ENCODE measurements around the gene RILPL1.
A peak's percentile ranks its signal among the peaks of the same experiment; 100 is the strongest.
"Not testable (repeated sequence)": the region's sequence is repeated elsewhere in the genome, so short reads cannot be mapped to it uniquely, and the experiment has no call there.

The RILPL1 gene

DNA sequence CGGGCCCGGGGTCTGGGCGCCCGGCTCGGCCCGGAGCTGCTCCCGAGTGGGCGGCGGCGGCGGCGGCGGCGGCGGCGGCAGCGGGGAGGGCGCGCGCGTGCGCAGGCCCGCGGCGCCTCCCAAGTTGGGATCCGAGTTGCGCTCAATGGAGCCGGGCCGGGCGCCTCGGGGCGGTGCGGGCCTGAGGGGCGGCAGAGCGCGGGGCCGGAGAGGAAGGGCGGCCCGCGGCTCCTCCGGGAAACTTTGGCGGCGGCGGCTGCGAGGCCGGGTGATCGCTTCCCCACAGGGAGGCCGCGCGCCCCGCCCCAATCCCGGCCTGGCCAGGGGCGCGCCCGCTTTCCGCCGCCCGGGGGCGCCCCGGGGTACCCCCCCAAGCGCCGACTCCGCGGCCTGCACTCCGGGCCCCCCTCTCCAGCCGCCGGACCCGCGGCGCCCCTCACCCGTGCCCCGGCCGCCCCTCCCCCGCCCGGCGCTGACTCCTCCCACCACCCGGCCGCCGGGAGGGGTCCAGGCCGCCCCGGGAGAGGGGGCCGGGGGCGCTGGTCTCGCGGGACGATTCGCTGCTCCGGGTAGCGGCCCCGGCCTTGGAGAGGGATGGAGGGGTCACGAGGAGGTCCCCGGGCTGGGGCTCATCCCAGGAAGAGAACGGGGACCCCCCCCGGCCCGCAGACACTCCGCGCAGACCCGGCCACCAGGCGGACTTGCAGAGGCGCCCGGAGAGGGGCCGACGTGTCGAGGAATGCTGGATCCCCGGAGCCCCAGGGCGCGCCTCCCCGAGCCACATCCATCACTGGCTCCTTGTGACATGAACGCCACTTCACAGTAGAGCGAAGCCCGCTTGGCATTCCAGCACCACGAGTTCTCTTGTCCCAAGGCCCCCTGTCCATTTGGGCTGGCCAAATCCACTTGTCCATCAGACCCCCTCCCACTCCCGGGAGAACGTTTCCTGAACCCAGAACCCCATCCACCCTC is at the start of gene RILPL1:
Gene RILPL1, minus strand, starts transcription at position 48 of the 972 bp plus-strand sequence. CDS start 237 bp downstream, outside the sequence.
- DNase-seq (ENCODE audit: low spot score) = peak; percentile 60

- no peak for DNase-seq (ENCODE audit: low spot score)
Measured at GRCh38 chr12:123580772-123581171, 47.3 kb upstream of the RILPL1 start.

DNA sequence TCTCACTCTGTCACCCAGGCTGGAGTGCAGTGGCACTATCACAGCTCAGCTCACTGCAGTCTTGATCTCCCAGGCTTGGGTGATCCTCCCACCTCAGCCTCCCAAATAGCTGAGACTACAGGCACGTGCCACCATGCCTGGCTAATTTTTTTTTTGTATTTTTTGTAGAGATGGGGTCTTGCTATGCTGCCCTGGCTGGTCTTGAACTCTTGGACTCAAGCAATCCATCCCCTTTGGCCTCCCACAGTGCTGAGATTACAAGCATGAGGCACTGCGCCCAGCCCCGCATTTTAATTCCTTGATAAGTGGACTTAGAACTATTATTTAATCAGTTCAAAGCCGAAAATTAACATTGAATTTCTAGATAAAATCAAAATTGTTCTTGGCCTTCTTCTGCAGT is 45.3 kb upstream of the RILPL1 start:
- not testable (repeated sequence) for DNase-seq (ENCODE audit: low spot score)

GRCh38 chr12:123578243-123578642 is 44.7 kb upstream of the RILPL1 start:
- no peak for DNase-seq (ENCODE audit: low spot score)

- no peak for DNase-seq (ENCODE audit: low spot score)
Measured at GRCh38 chr12:123576611-123577010, 43.1 kb upstream of the RILPL1 start.

DNA sequence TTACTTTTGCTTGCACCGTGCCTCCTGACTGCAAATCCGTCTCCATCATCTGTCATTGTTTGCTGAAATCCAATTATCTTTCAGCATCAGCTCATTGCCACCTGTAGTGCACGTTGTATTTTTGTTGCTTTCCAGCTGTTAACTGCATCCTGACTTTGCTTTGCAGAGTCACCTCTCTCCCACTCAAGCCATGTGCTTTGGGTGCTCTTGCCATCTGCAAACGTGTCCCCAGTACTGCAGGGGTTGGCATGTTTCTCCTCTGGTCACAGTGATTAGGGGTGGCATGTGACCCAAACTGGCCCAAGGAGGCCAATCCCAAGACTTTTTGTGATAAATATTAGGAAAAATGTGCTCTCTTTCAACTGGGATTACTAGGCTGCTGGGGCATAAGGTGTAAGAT is 40.4 kb upstream of the RILPL1 start:
- DNase-seq (ENCODE audit: low spot score) = no peak

GRCh38 chr12:123572391-123572790 is 38.9 kb upstream of the RILPL1 start:
- DNase-seq (ENCODE audit: low spot score) = no peak

DNA sequence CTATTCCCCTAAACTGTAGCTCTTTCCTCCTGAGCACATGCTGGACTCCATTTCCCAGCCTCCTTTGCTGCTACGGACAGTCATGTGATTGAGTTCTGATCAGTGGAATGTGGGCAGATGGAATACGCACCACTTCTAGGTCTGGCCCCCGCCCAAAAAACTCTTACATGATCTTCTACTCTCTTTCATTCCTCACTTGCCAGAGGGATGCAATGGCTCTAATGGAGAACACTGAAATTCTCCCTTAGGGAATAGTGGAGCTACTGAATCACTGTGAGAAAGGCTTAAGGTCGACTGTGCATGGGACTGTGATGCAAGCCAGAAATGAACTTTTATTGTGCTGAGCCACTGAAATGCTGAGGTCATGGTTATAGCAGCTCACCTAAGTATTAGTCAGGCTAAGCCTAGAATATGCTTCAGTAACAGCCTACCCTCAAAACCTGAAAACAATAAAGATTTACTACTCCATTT is 37.9 kb upstream of the RILPL1 start:
- peak; percentile 43 for DNase-seq (ENCODE audit: low spot score)

- DNase-seq (ENCODE audit: low spot score) = no peak
Measured at GRCh38 chr12:123559468-123559867, 25.9 kb upstream of the RILPL1 start.

DNA sequence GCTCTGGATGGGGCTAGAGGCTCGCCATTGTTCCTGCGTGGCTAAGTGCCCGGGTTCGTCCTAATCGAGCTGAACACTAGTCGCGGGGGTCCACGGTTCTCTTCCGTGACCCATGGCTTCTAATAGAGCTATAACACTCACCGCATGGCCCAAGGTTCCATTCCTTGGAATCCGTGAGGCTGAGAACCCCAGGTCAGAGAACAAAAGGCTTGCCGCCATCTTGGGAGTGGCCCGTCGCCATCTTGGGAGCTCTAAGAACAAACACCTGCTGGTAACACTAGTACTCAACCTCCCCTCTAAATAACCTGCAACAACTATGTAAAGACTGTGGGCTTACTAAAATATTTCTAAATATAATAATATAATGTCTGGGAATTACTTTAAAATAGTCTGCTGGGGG is 25.0 kb upstream of the RILPL1 start:
- not testable (repeated sequence) for DNase-seq (ENCODE audit: low spot score)

DNA sequence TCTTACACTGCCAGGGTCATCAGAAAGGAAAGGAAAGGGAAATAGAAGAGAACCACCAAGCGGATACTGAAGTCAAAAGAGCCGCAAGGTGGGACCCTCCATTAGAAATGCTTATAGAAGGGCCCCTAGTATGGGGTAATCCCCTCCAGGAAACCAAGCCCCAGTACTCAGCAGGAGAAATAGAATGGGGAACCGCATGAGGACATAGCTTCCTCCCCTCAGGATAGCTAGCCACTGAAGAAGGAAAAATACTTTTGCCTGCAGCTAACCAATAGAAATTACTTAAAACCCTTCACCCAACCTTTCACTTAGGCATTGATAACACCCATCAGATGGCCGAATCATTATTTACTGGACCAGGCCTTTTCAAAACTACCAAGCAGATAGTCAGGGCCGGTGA is 21.3 kb upstream of the RILPL1 start:
- not testable (repeated sequence) for DNase-seq (ENCODE audit: low spot score)

- DNase-seq (ENCODE audit: low spot score) = not testable (repeated sequence)
Measured at GRCh38 chr12:123554136-123554535, 20.6 kb upstream of the RILPL1 start.

DNA sequence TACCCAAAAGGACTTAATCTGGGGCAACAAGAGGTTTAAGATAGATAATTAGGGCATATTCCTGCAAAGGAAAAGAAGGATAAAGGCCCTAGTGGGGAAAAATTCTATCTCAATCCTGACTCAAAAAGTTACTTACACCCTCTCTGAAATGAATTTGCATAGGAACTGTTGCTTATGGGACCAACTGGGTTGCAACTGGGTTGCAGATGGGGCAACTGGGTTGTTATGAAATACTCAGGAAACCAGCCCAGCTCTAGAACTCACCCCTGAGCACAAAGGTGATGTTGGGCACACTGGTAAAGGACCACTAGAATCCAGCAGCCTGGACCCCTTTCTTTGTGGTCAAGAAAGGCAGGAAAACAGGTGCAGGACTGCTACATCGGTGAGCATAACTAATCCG is 17.2 kb upstream of the RILPL1 start:
- DNase-seq (ENCODE audit: low spot score) = no peak

DNA sequence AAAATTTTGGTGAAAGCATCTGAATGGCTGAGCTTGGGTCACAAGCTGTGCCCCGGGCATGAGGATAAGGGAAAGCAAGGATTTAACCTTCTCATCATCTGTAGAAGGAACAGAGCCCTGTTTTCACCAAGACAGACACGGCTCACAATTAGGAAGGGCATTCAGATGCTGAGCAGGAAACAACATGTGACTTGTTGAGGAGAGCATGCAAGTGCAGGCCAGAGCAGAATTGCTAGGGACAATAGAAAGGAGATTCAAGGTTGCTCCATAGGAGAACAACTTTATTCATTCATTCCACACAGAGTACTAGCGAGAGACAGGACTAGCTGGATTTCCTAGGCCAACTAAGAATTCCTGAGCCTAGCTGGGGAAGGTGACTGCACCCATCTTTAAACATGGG is 14.6 kb upstream of the RILPL1 start:
- no peak for DNase-seq (ENCODE audit: low spot score)

DNA sequence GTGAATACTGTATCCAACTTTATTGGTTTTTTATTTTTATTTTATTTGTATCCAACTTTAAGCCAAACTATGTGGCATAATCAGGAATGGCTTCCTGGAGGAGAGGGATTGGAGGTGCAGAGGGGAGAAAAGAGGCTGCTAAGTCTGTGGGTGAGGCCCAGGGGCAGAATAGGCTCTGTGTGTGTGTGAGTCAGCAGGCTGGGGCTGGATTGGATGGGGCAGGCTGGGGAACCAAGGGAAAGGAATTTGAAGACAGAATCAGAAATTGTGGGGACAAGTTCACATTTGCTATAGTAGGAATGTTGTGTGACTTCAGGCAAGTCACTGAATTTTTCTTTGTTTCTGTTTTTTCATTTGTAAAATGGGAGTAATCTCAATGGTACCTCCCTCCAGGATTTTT is 12.8 kb upstream of the RILPL1 start:
- DNase-seq (ENCODE audit: low spot score) = no peak

DNA sequence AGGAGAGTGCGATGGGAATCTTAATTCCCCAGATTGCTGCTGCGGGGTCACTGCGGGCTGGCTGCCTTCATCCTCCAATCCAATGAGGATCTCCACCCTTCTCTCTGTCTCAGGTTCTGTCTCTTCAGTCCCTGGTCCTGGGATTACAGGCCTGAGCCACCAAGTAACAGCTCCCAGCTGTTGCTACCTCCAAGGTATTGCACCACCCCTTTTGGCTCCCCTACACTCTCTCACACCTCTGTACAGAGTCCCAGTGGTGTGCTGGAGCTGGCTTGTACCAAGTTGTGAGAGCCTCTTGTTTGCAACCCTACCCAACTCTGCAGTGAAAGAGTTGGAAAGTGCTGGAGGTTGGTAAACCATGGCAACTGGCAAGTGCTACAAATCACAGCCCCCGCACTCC is 10.0 kb upstream of the RILPL1 start:
- DNase-seq (ENCODE audit: low spot score) = no peak

- DNase-seq (ENCODE audit: low spot score) = no peak
Measured at GRCh38 chr12:123540899-123541662, 7.6 kb upstream of the RILPL1 start.

DNA sequence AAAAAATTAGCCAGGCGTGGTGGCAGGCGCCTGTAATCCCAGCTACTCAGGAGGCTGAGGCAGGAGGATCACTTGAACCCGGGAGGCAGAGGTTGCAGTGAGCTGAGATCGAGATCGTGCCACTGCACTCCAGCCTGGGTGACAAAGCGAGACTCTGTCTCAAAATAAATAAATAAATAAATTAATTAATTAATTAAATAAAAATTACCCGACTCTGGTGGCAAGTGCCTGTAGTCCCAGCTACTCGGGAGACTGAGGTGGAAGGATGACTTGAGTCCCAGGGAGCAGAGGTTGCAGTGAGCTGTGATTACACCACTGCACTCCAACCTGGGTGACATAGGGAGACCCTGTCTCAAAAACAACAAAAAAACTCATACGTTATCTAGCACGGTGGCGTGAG is 2.4 kb upstream of the RILPL1 start:
- DNase-seq (ENCODE audit: low spot score) = not testable (repeated sequence)

GRCh38 chr12:123532808-123533649 is 490 bp downstream of the RILPL1 start:
- no peak for DNase-seq (ENCODE audit: low spot score)

DNA sequence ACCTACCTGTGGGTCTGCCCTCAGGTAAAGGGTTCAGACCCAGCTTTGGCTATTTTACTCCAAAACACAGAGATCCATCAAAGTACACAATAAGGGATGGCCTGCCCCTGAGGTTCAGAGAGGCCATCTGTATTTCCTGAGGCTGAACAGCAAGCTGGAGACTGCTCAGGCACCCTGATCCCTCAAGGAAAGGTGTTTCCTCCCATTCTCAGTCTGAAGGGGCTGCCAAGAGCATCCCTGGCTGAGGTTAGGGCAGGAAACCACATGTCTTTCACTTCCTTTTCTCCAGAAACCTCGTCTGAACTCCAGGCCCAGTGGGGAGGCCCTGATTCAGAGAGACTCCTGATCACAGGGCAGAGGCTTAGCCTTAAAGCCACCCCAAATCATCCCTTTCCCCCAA is 1.5 kb downstream of the RILPL1 start:
- DNase-seq (ENCODE audit: low spot score) = no peak

DNA sequence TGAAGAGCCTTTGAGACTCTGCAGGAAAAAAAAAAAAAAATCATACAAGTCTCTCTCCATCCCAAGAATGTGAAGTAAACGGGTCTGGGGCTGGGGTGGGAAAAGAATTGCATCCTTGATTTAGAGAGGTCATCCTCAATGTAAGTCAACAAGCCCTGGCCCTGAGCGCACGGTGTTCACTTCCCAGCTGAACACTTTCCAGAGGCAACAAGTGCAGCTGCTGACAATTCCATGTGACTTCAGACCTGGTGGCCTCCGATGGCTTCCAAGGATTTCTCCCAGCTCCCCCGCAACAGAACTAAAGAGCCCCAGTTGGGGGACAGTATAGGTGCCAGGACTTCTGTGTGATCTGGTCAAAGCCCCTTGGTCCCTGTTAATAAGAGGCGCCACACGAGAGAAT is 2.4 kb downstream of the RILPL1 start:
- no peak for DNase-seq (ENCODE audit: low spot score)

DNA sequence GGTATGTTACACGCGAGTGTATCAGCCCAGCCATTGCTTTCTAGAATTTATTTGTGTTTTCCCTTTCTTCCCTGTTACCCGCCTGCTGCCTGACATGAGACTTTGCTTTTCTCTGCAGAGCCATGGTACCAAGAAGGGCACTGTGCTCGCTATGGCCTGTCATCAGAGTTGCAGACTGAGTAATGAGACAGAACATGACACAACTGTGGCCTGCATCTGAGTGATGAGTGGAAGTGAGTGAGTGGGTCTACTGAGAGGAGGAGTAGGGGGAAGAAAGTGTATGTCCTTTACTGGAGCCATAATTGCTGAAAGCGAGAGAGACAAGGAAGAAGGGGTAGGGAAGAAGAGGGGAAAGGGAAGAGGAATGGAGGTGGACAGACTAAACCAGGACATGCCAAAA is 2.9 kb downstream of the RILPL1 start:
- no peak for DNase-seq (ENCODE audit: low spot score)

Data from SW480 (cell line).